Pancreas (tissue), 10 donors: Measurements from ENCODE around the gene ODC1. TPM values are rescaled to one million over a fixed set of nuclear protein-coding genes. Genes with fewer than 3 reads are reported as not detected.
A peak's percentile ranks its signal among the peaks of the same experiment; 100 is the strongest.

Source experiments
- ATAC-seq, 4 donors: fragments of 200-7000 bp; cut with Tn5 transposase; one replicate each; pipeline versions ENCODE4 v1.8.0 to v1.9.1; 2020; ENCODE audit warnings: mild to moderate bottlenecking in 4 of 4, moderate library complexity in 4 of 4
- DNase-seq, 6 donors: peaks; one replicate each; pipeline ENCODE4 v3.0.0-alpha.2; 2020
- FAIRE-seq: peaks from 2 replicates; lab custom pipeline; 2012; peaks lifted over from hg19 to GRCh38; lab: Jason Lieb, UNC
- H3K27ac ChIP-seq, 4 donors: fragments of 200-600 bp; sonication (generic); 1 replicate in 3 of 4; 2 replicates in 1 of 4; pipeline versions ENCODE4 v1.5.0 to v1.8.0; 2020
- H3K27me3 ChIP-seq, 4 donors: fragments of 200-600 bp; one replicate each; pipeline ENCODE4 v1.8.0; 2021
- H3K36me3 ChIP-seq, 3 donors: fragments of 200-600 bp; sonication (generic) in 1 of 3; one replicate each; pipeline versions ENCODE4 v1.5.0 to v1.8.0; 2020 to 2021
- H3K4me1 ChIP-seq, 3 donors: fragments of 200-600 bp; one replicate each; pipeline ENCODE4 v1.8.0; 2021
- H3K4me3 ChIP-seq, 4 donors: fragments of 200-600 bp; sonication (generic) in 2 of 4; one replicate each; pipeline versions ENCODE4 v1.5.0 to v1.8.0; 2020 to 2021
- H3K9me3 ChIP-seq, 4 donors: fragments of 200-600 bp; one replicate each; pipeline ENCODE4 v1.8.0; 2021
- CTCF ChIP-seq, 4 donors: fragments of 200-600 bp; sonication (generic) in 3 of 4; IDR thresholded peaks; one replicate each; pipeline versions ENCODE4 v1.5.0 to v1.8.0; 2021; ENCODE audit warnings: antibody characterized with exemption in 4 of 4
- whole genome bisulfite sequencing, 2 donors: extraction: QIAGEN DNeasy Blood & Tissue Kit; methylation state at CpG; one replicate each; pipeline ENCODE4 v1.1.7; 2013; 5-methylcytosine and 5-hydroxymethylcytosine counted together
- intact Hi-C, 3 donors: fragments of 100-400 bp; cut with DNase I; formaldehyde crosslinking; loops; one replicate each; pipeline versions ENCODE4 v1.11.1 to v1.14.2; 2022
- polyA plus RNA-seq, 2 donors: library from polyadenylated mRNA; stranded (reverse); fragments of 200-250 nt; gene quantifications; one replicate each; pipeline ENCODE4 v1.2.3, GENCODE V29; 2013
- total RNA-seq, 6 donors: library from RNA; stranded (reverse); fragmentation: NEBNext Ultra II Directional in 4 of 6; extraction: Animal tissue kit (Norgen Biotek cat#: 25700) in 4 of 6; gene quantifications; one replicate each; pipeline versions ENCODE4 v1.2.1 to v1.2.4, GENCODE V29; 2021 to 2023
- donor health status: healthy with polysubstance abuse.
- donor health status: DM: no; HTN: no; CAD: no; lungs with moderate emphysema.
- donor health status: DM: no; HTN: no; CAD: no.
- donor health status: control.
- donor health status: control.
- donor health status: Bipolar disorder and iron deficiency.
- donor health status: DM: yes; HTN: yes; CAD: no.
- donor health status: DM: no; HTN: no; CAD: no.
- donor health status: DM: no; HTN: no; CAD: no.
- donor health status: DM: yes; HTN: yes; CAD: no.

ODC1 gene
- total and polyA plus RNA-seq, 8 donors: 9.3 to 52.2 (median 28.5) TPM

- intact Hi-C loops: no loop called here
- 46 to 63% methylated on average over 7 of the region's 7 CpGs for WGBS, 2 donors
Measured at GRCh38 chr2:10482913-10483312, 34.8 kb upstream of the ODC1 start.

GRCh38 chr2:10482460-10482859 lies 34.3 kb upstream of the ODC1 start:
- H3K4me1 ChIP-seq: no peaks in the 10 kb centered on the region
- DNase-seq: peak in 1 of 6 donors; percentile 10
- no peak for ATAC-seq
- H3K27me3 ChIP-seq: no peaks in the 10 kb centered on the region
- H3K9me3 ChIP-seq: no peaks in the 10 kb centered on the region
- WGBS, 2 donors: 54 to 55% methylated on average over 8 of the region's 8 CpGs
- TF ChIP-seq CTCF (IDR thresholded peaks at IDR 0.05): no peak
- FAIRE-seq: no peak
- intact Hi-C loops: no loop called here
- no peaks in the 10 kb centered on the region for H3K36me3 ChIP-seq
- no peak overlapping the region for H3K4me3 ChIP-seq
- no peak overlapping the region for H3K27ac ChIP-seq

More at GRCh38 chr2:10482913-10483312, 34.8 kb upstream of the ODC1 start:
- DNase-seq (no peak), ATAC-seq (no peak), FAIRE-seq (no peak)
- H3K27ac ChIP-seq: no peak overlapping the region
- H3K9me3 ChIP-seq: no peaks in the 10 kb centered on the region
- H3K4me3 ChIP-seq: no peak overlapping the region
- no peaks in the 10 kb centered on the region for H3K4me1 ChIP-seq
- TF ChIP-seq CTCF (IDR thresholded peaks at IDR 0.05): no peak
- H3K27me3 ChIP-seq: no peaks in the 10 kb centered on the region
- H3K36me3 ChIP-seq: no peaks in the 10 kb centered on the region

GRCh38 chr2:10481666-10482157 lies 33.6 kb upstream of the ODC1 start:
- WGBS, 2 donors: 91 to 92% methylated on average over 10 of the region's 10 CpGs

GRCh38 chr2:10481055-10481665 lies 33.0 kb upstream of the ODC1 start:
- no peak for ATAC-seq
- Histone ChIP-seq H3K36me3 (no peaks in the 10 kb centered on the region), H3K4me1 (no peaks in the 10 kb centered on the region), H3K27ac (no peak overlapping the region), H3K9me3 (no peaks in the 10 kb centered on the region), H3K4me3 (no peak overlapping the region), H3K27me3 (no peaks in the 10 kb centered on the region)
- peak in 1 of 6 donors; percentile 12 for DNase-seq
- 81 to 84% methylated on average over 3 of the region's 3 CpGs for WGBS, 2 donors
- intact Hi-C loops: no loop called here
- FAIRE-seq: no peak
- no peak for TF ChIP-seq CTCF (IDR thresholded peaks at IDR 0.05)

More at GRCh38 chr2:10481666-10482157, 33.6 kb upstream of the ODC1 start:
- intact Hi-C loops: no loop called here
- H3K27ac ChIP-seq: no peak overlapping the region
- DNase-seq (peak in 1 of 6 donors; percentile 5), ATAC-seq (no peak), FAIRE-seq (no peak)
- H3K4me1 ChIP-seq: no peaks in the 10 kb centered on the region
- H3K27me3 ChIP-seq: no peaks in the 10 kb centered on the region
- H3K36me3 ChIP-seq: no peaks in the 10 kb centered on the region
- H3K9me3 ChIP-seq: no peaks in the 10 kb centered on the region
- no peak for TF ChIP-seq CTCF (IDR thresholded peaks at IDR 0.05)
- H3K4me3 ChIP-seq: no peak overlapping the region

- intact Hi-C loops: no loop called here
- FAIRE-seq: no peak
- no peaks in the 10 kb centered on the region for H3K4me1 ChIP-seq
- no peaks in the 10 kb centered on the region for H3K9me3 ChIP-seq
- H3K4me3 ChIP-seq: no peak overlapping the region
- no peaks in the 10 kb centered on the region for H3K36me3 ChIP-seq
- WGBS, 2 donors: 72 to 87% methylated on average over 2 of the region's 2 CpGs
- TF ChIP-seq CTCF (IDR thresholded peaks at IDR 0.05): no peak
- DNase-seq: no peak
- no peak overlapping the region for H3K27ac ChIP-seq
- no peak for ATAC-seq
- no peaks in the 10 kb centered on the region for H3K27me3 ChIP-seq
Measured at GRCh38 chr2:10480359-10480949, 32.3 kb upstream of the ODC1 start.
